IPS-11a (cell line): ENCODE results near the gene CCN6.
"Not testable (repeated sequence)": the region's sequence is repeated elsewhere in the genome, so short reads cannot be mapped to it uniquely, and the experiment has no call there.

ENCODE experiments used
- H3K4me3 ChIP-seq: one replicate; pipeline ENCODE4 v1.5.1; 2013; ENCODE audit warnings: low read depth, low read length, control low read depth

The CCN6 gene

DNA sequence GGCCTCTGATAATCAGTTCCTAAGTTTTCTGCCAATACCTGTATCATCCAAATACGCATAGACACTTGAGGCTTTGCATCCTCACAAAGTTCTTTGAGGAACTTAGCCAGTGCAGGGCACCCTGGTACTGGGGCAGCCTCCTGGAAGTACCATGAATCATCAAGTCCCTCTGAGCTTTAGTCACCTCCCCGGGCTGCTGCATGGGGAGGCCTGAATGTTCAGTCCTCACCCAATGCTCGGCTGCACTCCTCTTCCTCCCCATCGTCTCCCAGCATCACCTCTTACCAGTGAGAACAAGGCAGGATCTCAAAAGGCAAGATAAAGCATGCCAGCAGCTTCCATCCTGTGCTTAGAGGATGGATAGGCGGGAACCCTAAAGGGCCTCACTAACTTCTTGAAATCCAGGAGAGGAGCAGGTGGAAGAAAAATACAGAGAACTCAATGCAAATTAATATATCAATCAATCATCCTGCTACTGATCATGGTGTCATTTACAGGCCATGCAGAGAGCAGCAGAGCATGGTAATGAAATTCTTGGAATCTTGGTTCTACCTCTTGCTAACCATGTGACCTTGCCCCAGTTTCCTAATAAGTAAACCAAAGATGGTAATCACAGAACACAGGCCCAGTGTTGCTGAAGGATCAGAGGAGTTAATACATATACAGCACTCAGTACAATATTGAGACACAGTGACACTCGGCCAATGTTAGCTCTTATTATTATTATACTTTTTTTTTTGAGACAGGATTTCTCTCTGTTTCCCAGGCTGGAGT, 4.7 kb upstream of the CCN6 start:
- no peak overlapping the region for H3K4me3 ChIP-seq

DNA sequence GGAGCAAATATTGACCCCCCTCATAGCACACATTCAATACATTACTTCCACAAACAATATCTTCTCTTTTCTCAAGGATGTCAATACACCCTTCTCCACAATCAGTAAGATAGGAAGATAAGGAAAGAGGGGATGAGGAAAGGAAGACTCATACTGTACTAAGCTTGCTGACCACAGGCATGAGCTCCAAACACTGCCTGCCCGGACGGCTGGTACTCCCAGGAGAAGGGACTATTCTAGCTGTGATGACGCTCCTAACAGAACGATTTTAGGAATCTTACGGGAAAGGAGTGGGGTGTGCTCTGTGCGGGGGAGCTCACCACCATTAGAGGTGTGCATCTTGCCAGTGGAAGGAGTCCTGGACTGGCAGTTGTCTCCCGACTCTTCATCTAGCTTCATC, 3.9 kb upstream of the CCN6 start:
- H3K4me3 ChIP-seq, result no peak overlapping the region

DNA sequence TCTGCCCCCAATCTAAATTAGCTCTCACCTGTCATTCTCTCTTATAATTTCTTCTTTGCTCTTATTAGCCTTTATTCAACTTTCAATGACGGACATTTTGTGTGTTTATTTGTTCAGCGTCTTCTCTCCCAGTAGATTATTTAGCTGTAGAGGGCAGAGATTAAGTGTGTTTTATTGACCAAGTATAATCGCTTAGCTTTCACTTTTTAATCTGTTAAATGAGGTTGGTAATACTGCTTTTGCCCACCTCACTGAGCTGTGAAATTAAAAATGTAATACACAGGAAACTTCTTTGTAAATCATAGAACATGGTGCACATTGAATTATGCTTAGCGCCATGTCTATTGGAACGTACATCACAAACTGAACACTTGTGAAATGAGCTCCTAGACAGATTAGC, 3.5 kb upstream of the CCN6 start:
- H3K4me3 ChIP-seq, result no peak overlapping the region

DNA sequence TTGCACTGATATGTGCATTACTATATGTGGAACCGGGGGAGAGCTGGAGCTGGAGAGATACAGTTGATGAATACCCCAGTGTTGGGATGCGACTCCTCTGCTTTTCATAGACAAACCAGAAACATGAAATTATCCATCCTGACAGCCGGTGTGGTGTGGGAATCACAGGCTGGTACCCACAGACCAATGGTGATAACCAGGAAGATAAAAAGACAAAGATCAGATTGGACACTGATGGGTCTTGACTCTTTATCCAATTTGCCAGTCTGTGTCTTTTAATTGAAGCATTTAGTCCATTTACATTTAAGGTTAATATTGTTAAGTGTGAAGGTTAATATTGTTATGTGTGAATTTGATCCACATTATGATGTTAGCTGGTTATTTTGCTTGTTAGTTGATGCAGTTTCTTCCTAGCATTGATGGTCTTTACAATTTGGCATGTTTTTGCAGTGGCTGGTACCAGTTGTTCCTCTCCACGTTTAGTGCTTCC, 2.6 kb upstream of the CCN6 start:
- not testable (repeated sequence) for H3K4me3 ChIP-seq

DNA sequence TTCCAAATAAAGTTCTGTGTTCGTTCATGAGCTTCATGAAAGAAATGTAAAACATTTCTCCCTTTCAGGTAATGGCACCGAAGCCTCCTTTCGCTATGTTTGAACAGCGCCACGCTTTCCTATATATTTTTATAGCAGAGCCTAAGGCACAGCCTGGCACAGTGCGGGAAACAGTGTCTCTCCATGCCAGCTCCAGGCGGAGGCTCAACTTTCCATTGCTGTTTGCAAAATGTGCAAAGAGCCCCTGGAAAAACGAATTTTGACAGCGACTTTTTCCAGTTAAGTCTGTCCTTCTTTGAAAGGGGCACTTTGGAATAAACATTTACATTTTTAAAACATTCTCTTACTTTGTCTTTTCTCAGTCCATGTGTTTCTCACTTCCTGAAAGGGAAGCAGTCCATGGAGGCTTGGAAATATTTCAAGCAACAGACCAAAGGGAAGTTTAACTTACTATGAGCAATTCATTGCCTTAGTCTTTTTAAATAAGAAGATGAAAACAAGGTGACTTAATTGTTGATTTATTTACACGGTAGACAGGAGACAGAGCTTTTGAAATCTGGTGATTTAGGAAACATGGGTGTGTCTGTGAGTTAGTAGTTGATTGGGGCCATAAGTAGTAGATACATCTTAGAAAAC, 769 bp downstream of the CCN6 start:
- no peak overlapping the region for H3K4me3 ChIP-seq

GRCh38 chr6:112058243-112059032, 4.5 kb downstream of the CCN6 start:
- no peak overlapping the region for H3K4me3 ChIP-seq

- no peak overlapping the region for H3K4me3 ChIP-seq
Observed at GRCh38 chr6:112061605-112062004, 7.7 kb downstream of the CCN6 start.

GRCh38 chr6:112062966-112063365, 9.1 kb downstream of the CCN6 start:
- no peak overlapping the region for H3K4me3 ChIP-seq

DNA sequence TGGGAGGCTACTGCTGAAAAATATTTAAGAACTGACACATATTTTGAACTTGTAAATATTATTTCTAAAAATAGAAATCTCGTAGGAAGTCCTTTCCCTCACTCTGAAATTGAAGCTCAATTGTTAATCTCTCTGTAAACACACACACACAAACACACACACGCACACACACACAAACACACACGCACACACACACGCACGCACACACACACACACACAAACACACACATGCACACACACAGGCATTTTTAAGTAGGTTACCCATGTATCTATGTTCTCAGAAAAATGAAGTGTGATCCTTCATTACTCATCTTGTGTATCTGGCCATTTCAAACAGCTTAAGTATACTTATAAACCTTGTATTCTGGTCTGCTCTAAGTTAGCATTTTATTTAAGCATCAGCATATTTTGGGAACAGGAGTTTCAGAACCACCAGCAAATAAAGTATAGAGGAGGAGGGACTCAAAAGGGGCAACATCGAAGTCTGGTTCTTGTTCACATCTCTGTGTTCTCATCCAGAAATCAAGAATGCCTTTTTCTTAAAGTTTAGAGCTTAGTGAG, 11.6 kb downstream of the CCN6 start:
- H3K4me3 ChIP-seq, result no peak overlapping the region

DNA sequence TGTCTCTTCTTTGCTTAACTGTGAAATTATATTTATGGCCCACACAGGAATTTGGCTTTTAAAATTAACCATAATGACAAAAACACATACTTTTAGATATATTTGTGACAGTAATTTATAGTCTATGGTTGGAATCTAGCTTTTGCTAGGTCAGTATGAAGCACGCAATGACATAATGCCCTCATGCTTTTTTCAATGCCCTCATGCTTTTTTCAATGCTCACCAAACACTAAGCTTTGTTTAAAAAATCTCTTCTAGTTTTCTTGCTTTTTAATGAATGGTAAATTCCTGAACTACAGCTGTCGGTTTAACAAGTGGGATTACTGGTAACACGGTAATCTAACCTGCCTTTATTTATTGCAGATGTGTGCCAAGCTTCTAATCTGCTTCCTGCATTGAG, 12.7 kb downstream of the CCN6 start:
- H3K4me3 ChIP-seq, result no peak overlapping the region

DNA sequence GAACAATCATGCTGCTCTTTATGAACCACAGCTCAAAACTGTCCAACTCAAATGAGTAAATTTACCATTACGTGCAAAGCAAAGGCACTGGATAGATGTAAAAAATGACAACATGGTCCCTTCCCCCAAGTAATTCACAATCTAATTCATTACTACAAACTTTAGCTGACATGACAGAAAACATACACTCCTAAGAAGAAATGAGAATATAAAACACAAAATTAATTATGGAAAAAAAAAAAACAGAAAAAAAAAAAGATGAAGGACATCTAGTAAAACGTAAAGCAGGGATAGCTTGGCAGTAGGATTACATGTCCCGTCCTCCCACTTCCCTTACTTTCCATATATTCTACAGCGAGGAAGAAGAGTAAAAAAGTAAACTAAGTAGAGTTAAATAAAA, 27.7 kb downstream of the CCN6 start:
- no peak overlapping the region for H3K4me3 ChIP-seq

DNA sequence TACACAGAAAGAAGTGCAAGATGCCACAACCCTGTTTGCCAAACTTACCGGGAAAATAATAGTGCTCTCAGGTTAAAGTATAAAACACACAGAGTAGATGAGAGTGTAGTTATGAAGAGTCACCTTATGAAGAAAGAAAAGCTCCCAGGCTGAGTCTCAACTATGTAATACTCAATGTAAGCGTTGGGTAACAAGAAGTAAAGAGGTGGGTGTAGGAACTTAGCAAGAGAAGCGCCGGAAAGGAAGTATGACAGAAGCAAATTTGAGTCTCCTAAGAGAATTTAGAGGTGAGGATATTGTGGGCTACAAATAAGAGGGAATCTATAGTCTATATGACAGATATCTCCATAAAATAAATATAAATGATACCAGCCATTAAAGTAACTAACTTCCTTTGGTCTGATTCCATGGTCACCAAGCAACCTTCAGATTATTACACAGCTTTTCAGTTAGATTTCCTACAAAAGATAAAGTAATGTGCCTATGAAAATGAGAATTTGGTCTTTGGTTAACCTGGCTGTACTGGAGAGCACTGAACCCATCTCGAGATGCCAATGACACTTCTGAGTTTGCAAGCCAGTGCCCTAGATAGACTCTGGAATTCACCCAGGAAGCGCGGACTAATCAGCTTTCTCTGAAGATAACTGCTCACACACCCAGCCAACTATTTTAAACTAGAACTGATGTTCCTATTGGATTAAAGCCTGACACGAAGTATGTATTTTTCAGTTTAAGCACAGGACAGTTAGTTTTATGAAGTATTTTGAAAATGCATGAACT, 31.6 kb downstream of the CCN6 start:
- no peak overlapping the region for H3K4me3 ChIP-seq

- peak overlapping the region; percentile 91 for H3K4me3 ChIP-seq
Observed at GRCh38 chr6:112086744-112087135, 32.8 kb downstream of the CCN6 start.

DNA sequence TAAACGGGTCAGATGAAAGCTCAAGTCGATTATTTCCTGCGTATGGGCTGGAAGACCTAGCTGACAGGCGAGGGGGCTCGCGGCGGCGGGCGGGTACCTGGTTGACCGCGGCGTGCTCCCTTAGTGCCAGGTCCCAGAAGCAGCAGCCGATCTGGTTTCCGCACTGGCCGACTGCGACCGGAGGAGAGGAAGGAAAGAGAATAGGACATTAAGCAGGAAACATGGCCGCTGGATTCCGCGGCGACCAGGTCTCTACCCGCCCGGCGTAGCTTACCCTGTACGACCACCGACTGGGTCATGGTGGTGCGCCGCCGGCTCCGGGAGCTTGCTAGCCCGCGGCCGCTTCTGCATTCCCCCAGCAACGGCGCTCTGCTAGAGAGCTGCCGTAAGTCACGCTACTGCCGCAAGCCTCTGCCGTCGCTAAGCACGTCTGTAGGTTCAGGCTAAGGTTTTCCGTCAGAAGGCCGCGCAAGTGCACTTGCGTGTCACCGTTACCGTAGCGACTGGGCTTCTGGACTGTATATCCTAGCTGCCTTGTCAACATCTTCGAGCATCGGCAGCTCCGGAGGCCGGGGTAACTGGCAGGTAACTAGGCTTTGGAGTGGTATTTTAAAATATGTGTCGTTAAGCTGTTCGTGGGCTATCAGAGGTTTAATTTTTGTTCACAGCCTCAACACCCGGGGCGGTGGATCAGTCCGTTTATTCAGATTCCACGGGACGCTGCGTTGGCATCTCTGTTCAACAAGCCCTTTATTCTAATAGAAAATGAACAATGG, 33.4 kb downstream of the CCN6 start, which contains the start of the genes FAM229B and TUBE1:
Gene FAM229B (plus strand): TSS at position 456 of the 776 bp plus-strand sequence. CDS start 11,693 bp downstream, outside the sequence.
Gene TUBE1 (minus strand): TSS at position 347 of the 776 bp plus-strand sequence. CDS start 48 bp downstream, at position 299.
- H3K4me3 ChIP-seq, result peak within 1 kb of the TSS; percentile 91

DNA sequence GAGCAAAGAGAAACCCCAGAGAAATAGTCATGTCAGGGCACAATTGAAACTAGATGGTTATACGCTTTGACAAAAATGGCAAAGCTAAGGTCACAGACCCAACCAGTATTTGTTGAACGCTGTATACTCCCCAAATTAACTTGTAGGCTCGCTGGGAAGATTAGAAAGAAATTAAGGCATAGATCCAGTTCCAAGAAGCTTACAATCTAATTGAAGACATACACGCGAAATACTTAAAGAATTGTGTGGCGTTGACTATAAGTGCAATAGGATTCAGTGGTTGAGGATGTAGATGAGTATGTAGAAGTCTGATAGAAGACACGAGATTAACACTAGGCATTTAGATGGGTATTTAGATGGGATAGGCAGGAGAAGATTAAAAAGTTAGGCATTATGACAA, 34.0 kb downstream of the CCN6 start:
- peak overlapping the region; percentile 91 for H3K4me3 ChIP-seq

- no peak overlapping the region for H3K4me3 ChIP-seq
Observed at GRCh38 chr6:112096901-112097300, 43.0 kb downstream of the CCN6 start.

- H3K4me3 ChIP-seq, result no peak overlapping the region
Observed at GRCh38 chr6:112100561-112100960, 46.7 kb downstream of the CCN6 start.

- H3K4me3 ChIP-seq, result not testable (repeated sequence)
Observed at GRCh38 chr6:112106026-112106425, 52.1 kb downstream of the CCN6 start.

DNA sequence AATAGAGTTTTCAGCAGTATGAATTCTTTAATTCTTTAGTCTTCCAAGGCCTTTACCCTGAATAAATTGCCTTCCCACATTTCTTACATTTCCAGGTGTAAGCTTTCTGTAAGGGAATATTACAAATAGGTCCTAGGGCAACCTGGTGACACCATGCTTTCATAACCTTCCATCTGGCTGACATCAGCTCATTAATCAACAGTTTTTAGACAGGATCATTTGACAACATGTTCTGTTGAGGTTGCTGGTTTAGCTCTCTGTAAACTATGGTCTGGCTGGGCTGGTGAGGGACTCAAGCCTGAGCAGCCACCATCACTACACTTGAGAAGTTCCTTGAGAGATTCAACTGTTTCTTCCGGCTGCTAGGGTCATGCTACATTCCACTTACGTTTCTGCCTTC, 52.7 kb downstream of the CCN6 start:
- H3K4me3 ChIP-seq, result no peak overlapping the region

- H3K4me3 ChIP-seq, result no peak overlapping the region
Observed at GRCh38 chr6:112109262-112109661, 55.4 kb downstream of the CCN6 start.
